ENCODE results near the gene HYDIN. TPM values are rescaled to one million over a fixed set of nuclear protein-coding genes. Genes with fewer than 3 reads are reported as not detected.
"Not testable (repeated sequence)": the region's sequence is repeated elsewhere in the genome, so short reads cannot be mapped to it uniquely, and the experiment has no call there.

HYDIN gene
- total RNA-seq, 2 donors from 2014 or later, result 1.5 to 12.5 TPM

GRCh38 chr16:70877895-70878294 is 352.6 kb downstream of the HYDIN start:
- DNase-seq (ENCODE audit: low spot score); H3K4me1 ChIP-seq (replicated peaks); H3K27me3 ChIP-seq (replicated peaks; ENCODE audit: insufficient read depth); H3K36me3 ChIP-seq; H3K27ac ChIP-seq; H3K9me3 ChIP-seq; intact Hi-C loops (cut with DNase I); H3K4me3 ChIP-seq: not testable (repeated sequence)
- 73% methylated on average over 5 of the region's 5 CpGs for WGBS

- intact Hi-C loops (cut with DNase I); H3K36me3 ChIP-seq: not testable (repeated sequence)
- WGBS, result no CpG with 5 or more reads among the region's 1 CpG
Observed at GRCh38 chr16:70876442-70876841, 354.1 kb downstream of the HYDIN start.

DNA sequence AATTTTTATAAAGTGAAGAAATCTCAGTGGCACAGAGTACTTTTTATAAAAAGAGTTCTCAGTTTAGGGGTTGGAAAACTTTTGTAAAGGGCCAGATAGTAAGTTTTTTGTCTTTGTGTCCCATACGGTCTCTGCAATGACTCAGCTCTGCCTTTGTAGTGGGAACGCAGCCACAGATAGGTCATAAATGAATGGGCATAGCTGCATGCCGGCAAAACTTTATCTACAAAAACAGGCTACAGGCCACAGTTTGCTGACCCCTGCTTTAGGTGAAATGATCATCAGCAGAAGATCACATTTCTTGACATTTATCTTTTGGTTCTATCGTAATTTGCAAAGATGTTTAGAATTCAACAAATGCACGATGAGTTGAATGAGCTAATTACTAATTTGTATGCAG is 365.8 kb downstream of the HYDIN start:
- H3K4me1 ChIP-seq (replicated peaks); H3K36me3 ChIP-seq; H3K27me3 ChIP-seq (replicated peaks; ENCODE audit: insufficient read depth); intact Hi-C loops (cut with DNase I); DNase-seq (ENCODE audit: low spot score); H3K4me3 ChIP-seq; H3K27ac ChIP-seq; H3K9me3 ChIP-seq: not testable (repeated sequence)
- WGBS, result 49% methylated on average over 5 of the region's 5 CpGs

More at GRCh38 chr16:70876442-70876841, 354.1 kb downstream of the HYDIN start:
- H3K9me3 ChIP-seq; H3K27ac ChIP-seq; H3K4me3 ChIP-seq; H3K27me3 ChIP-seq (replicated peaks; ENCODE audit: insufficient read depth); H3K4me1 ChIP-seq (replicated peaks); DNase-seq (ENCODE audit: low spot score): not testable (repeated sequence)

GRCh38 chr16:70861996-70862395 is 368.5 kb downstream of the HYDIN start:
- DNase-seq (ENCODE audit: low spot score); intact Hi-C loops (cut with DNase I); H3K36me3 ChIP-seq; H3K9me3 ChIP-seq; H3K4me3 ChIP-seq; H3K27ac ChIP-seq; H3K4me1 ChIP-seq (replicated peaks); H3K27me3 ChIP-seq (replicated peaks; ENCODE audit: insufficient read depth): not testable (repeated sequence)
- WGBS, result 67% methylated on average over 8 of the region's 9 CpGs

DNA sequence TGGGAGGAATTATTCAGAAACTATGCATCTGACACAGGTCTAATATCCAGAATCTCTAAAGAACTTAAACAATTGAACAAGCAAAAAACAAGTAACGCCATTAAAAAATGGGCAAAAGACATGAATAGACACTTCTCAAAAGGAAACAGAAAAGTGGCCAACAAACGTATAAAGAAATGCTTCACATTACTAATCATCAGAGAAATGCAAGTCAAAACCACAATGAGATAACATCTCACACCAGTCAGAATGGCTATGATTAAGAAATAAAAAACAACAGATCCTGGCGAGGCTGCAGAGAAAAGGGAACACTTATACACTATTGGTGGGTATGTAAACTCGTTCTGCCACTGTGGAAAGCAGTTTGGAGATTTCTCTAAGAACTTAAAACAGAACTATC is 379.2 kb downstream of the HYDIN start:
- H3K36me3 ChIP-seq; H3K4me3 ChIP-seq; H3K9me3 ChIP-seq; H3K27me3 ChIP-seq (replicated peaks; ENCODE audit: insufficient read depth); intact Hi-C loops (cut with DNase I); H3K27ac ChIP-seq; H3K4me1 ChIP-seq (replicated peaks); DNase-seq (ENCODE audit: low spot score): not testable (repeated sequence)
- 43% methylated on average over 4 of the region's 4 CpGs for WGBS

GRCh38 chr16:70823498-70824118 is 406.9 kb downstream of the HYDIN start:
- DNase-seq (ENCODE audit: low spot score); H3K27ac ChIP-seq; H3K4me3 ChIP-seq; intact Hi-C loops (cut with DNase I); H3K4me1 ChIP-seq (replicated peaks); H3K27me3 ChIP-seq (replicated peaks; ENCODE audit: insufficient read depth); H3K36me3 ChIP-seq; H3K9me3 ChIP-seq: not testable (repeated sequence)
- WGBS, result 72% methylated on average over 2 of the region's 4 CpGs

DNA sequence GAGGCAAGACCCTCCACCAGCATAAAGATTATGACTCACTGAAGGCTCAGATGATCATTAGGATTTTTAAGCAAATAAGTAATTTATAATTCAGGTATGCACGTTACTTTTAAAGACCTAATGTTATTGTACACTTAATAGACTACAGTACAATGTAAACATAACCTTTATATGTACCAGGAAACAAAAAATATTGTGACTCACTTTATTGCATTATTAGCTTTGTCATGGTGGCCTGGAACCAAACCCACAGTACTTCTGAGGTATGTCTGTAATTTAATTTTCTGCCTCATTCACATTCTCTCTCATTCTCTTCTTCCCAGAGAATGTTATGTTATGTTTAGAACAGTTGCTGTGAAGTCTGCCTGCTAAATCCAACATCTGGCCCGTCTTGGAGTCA is 407.8 kb downstream of the HYDIN start:
- H3K4me1 ChIP-seq (replicated peaks); H3K4me3 ChIP-seq; H3K27ac ChIP-seq; intact Hi-C loops (cut with DNase I); DNase-seq (ENCODE audit: low spot score); H3K9me3 ChIP-seq; H3K36me3 ChIP-seq; H3K27me3 ChIP-seq (replicated peaks; ENCODE audit: insufficient read depth): not testable (repeated sequence)
- 57% methylated on average over 1 of the region's 2 CpGs for WGBS

GRCh38 chr16:70818088-70818487 is 412.4 kb downstream of the HYDIN start:
- DNase-seq (ENCODE audit: low spot score); H3K27ac ChIP-seq; intact Hi-C loops (cut with DNase I); H3K4me1 ChIP-seq (replicated peaks); H3K36me3 ChIP-seq; H3K9me3 ChIP-seq; H3K4me3 ChIP-seq; H3K27me3 ChIP-seq (replicated peaks; ENCODE audit: insufficient read depth): not testable (repeated sequence)
- WGBS, result 30% methylated on average over 1 of the region's 13 CpGs

DNA sequence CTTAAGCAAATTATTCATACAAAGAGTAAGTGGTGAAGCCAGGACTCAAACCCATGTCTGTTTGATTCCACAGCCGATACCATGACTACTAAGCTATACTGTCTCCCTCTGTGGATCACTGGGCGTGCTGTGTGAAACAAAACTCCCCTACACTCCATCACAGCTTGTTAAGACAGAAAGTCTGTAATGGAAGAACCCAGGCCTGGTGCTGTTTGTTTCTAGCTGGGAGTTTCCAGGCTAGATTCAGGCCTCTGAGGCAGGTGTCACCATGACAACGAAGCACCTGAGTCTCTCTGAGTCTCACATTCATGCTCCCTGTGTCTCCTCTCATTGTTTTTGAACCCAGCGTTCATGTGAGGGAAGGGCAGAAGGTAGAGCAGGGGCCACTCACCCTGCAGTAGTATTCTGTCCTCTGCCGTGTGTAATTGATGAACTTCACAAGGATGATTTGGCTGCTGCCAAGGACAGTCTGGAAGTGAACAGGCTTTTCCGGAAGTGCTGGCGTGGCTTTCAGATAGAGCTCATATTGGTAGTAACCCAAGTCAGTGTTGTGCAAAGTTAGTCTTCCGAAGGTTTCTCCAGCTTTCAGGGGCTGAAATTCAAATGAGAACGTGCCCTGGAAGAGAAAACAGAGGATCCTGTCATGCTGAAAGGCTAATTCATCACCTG is 421.0 kb downstream of the HYDIN start:
- WGBS, result 64% methylated on average over 9 of the region's 9 CpGs

More for the DNA sequence above, 421.0 kb downstream of the HYDIN start:
- no peaks in the 10 kb centered on the region for H3K36me3 ChIP-seq
- no peaks in the 10 kb centered on the region for H3K4me1 ChIP-seq (replicated peaks)
- DNase-seq (ENCODE audit: low spot score), result no peak
- H3K9me3 ChIP-seq, result no peaks in the 10 kb centered on the region
- intact Hi-C loops (cut with DNase I), result no loop called here
- no peak overlapping the region for H3K27ac ChIP-seq
- no peak overlapping the region for H3K4me3 ChIP-seq
- no peaks in the 10 kb centered on the region for H3K27me3 ChIP-seq (replicated peaks; ENCODE audit: insufficient read depth)
- no peak for TF ChIP-seq POLR2A (IDR thresholded peaks at IDR 0.05)
- TF ChIP-seq POLR2AphosphoS5 (IDR thresholded peaks at IDR 0.05), result no peak
- TF ChIP-seq, protein P1, sequence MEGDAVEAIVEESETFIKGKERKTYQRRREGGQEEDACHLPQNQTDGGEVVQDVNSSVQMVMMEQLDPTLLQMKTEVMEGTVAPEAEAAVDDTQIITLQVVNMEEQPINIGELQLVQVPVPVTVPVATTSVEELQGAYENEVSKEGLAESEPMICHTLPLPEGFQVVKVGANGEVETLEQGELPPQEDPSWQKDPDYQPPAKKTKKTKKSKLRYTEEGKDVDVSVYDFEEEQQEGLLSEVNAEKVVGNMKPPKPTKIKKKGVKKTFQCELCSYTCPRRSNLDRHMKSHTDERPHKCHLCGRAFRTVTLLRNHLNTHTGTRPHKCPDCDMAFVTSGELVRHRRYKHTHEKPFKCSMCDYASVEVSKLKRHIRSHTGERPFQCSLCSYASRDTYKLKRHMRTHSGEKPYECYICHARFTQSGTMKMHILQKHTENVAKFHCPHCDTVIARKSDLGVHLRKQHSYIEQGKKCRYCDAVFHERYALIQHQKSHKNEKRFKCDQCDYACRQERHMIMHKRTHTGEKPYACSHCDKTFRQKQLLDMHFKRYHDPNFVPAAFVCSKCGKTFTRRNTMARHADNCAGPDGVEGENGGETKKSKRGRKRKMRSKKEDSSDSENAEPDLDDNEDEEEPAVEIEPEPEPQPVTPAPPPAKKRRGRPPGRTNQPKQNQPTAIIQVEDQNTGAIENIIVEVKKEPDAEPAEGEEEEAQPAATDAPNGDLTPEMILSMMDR (IDR thresholded peaks at IDR 0.05), result no peak
